Measurements from ENCODE around the gene IL9. TPM values are rescaled to one million over a fixed set of nuclear protein-coding genes. Genes with fewer than 3 reads are reported as not detected.

The IL9 gene
- total and polyA plus RNA-seq, 2 of the 4 experiments (the other 2 are of a cell fraction), result not detected

DNA sequence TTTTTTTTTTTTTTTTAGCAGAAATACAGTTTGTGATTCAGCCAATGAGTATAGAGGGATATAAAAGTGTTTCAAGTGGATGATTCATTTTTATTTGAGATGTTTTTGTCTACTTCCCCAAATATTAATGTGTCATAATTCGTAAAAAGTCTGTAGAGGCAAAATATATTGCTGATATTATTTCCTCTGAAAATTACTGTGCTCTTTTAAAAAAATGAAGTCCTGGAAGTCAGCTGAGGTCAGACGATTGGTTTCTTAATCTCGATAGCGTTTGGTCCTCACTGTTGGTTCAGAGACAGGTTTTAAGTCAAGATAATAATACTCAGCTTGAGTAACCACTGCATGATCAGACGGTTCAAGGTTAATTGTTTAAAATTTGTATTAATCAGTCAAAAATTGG lies 19.5 kb downstream of the IL9 start:
- Histone ChIP-seq H2BK5ac (ENCODE audit: low read depth, low read length, poor library complexity, severe bottlenecking) (no peak overlapping the region), H3K4ac (ENCODE audit: low read depth, low read length) (no peak overlapping the region), H3K79me1 (ENCODE audit: low read depth in 1 of 2, low read length in 2 of 2) (no peaks in the 10 kb centered on the region), H3K4me2 (ENCODE audit: low read depth, low read length) (no peak overlapping the region), H3K4me1 (ENCODE audit: control insufficient read depth, insufficient read depth, low read length) (no peaks in the 10 kb centered on the region), H2BK15ac (ENCODE audit: low read depth, low read length) (no peak overlapping the region), H4K5ac (ENCODE audit: low read depth, low read length) (no peak overlapping the region), H3K9ac (ENCODE audit: low read depth, low read length) (no peak overlapping the region), H4K20me1 (ENCODE audit: insufficient read depth, low read length) (no peaks in the 10 kb centered on the region), H3K9me3 (ENCODE audit: control insufficient read depth, insufficient read depth, low read length) (no peaks in the 10 kb centered on the region), H3K27me3 (ENCODE audit: control insufficient read depth, insufficient read depth, low read length) (peaks cover 19% of the 10 kb centered on the region), H3K18ac (ENCODE audit: low read depth, low read length) (no peak overlapping the region), H3K23ac (ENCODE audit: low read depth, low read length) (no peak overlapping the region), H3K56ac (ENCODE audit: extremely low read depth, insufficient read depth, low read length) (no peak overlapping the region), H3K9me1 (ENCODE audit: insufficient read depth, low read length) (no peaks in the 10 kb centered on the region), H2BK20ac (ENCODE audit: low read depth, low read length) (no peak overlapping the region), H4K8ac (ENCODE audit: low read depth in 2 of 2, low read length in 2 of 2) (no peak overlapping the region), H4K91ac (ENCODE audit: insufficient read depth, low read depth, low read length) (no peak overlapping the region), H3K27ac (ENCODE audit: insufficient read depth, low read length) (no peak overlapping the region), H2AFZ (replicated peaks; ENCODE audit: low read length, poor library complexity) (no peak overlapping the region), H3K4me3 (ENCODE audit: insufficient read depth, low read depth, low read length) (no peak overlapping the region), H3K36me3 (ENCODE audit: control insufficient read depth, insufficient read depth, low read length) (no peaks in the 10 kb centered on the region), H2AK9ac (replicated peaks; ENCODE audit: low read depth, low read length, poor library complexity) (no peak overlapping the region), H3K14ac (replicated peaks; ENCODE audit: low read depth, low read length) (no peak overlapping the region), H2BK120ac (ENCODE audit: low read depth, low read length) (no peak overlapping the region), H2AK5ac (ENCODE audit: low read depth, low read length) (no peak overlapping the region)
- dilution Hi-C loops (cut with HindIII; ENCODE audit: low sequenced_read_pairs, unreplicated experiment), result no loop called here
- no peak for DNase-seq
- in situ Hi-C loops (cut with MboI; ENCODE audit: low sequenced_read_pairs), result no loop called here
- no CpG with 5 or more reads among the region's 5 CpGs for WGBS, 2 experiments (ENCODE audit: extremely low coverage in 2 of 2, insufficient read length in 1 of 2)
- ChIA-PET POLR2A (ENCODE audit: unreplicated experiment) (no interaction called here), CTCF (interaction anchor here (0.7 to 1.1 kb wide), 2 partner anchors 16 to 309 kb away, joined by 3 read pairs; no protein-coding TSS in a partner anchor)
- intact Hi-C loops (cut with micrococcal nuclease), result no loop called here
- TF ChIP-seq FOS (IDR thresholded peaks at IDR 0.05; ENCODE audit: low read depth, low read length), result no peak
- no peak for TF ChIP-seq SMC3 (IDR thresholded peaks at IDR 0.05; ENCODE audit: low read depth, low read length)
- no peak for TF ChIP-seq CEBPB (IDR thresholded peaks at IDR 0.05; ENCODE audit: low read depth, low read length)
- TF ChIP-seq BHLHE40 (IDR thresholded peaks at IDR 0.05; ENCODE audit: low read depth, low read length), result no peak
- TF ChIP-seq RFX5 (IDR thresholded peaks at IDR 0.05; ENCODE audit: low read depth, low read length), result no peak
- TF ChIP-seq USF2 (IDR thresholded peaks at IDR 0.05; ENCODE audit: low read depth, low read length), result no peak
- TF ChIP-seq RCOR1 (IDR thresholded peaks at IDR 0.05; ENCODE audit: insufficient replicate concordance, low read length), result no peak
- no peak for TF ChIP-seq MAZ (IDR thresholded peaks at IDR 0.05; ENCODE audit: borderline replicate concordance, low read depth, low read length)
- no peak for TF ChIP-seq CTCF (conservative IDR thresholded peaks at IDR 0.05; ENCODE audit: low read depth, low read length)
- no peak for ATAC-seq (ENCODE audit: low read depth)
- BruUV-seq (replicated peaks), result no TSS peak

Data from IMR-90 (cell line).